Raji (cell line): ENCODE results near the gene PI4KA.

Source experiments
- POLR2A ChIP-seq: IDR thresholded peaks from 2 replicates; pipeline ENCODE4 v1.6.1; 2011; ENCODE audit warnings: low read depth, low read length, control low read depth; ENCODE audit not compliant: insufficient read depth

PI4KA gene

DNA sequence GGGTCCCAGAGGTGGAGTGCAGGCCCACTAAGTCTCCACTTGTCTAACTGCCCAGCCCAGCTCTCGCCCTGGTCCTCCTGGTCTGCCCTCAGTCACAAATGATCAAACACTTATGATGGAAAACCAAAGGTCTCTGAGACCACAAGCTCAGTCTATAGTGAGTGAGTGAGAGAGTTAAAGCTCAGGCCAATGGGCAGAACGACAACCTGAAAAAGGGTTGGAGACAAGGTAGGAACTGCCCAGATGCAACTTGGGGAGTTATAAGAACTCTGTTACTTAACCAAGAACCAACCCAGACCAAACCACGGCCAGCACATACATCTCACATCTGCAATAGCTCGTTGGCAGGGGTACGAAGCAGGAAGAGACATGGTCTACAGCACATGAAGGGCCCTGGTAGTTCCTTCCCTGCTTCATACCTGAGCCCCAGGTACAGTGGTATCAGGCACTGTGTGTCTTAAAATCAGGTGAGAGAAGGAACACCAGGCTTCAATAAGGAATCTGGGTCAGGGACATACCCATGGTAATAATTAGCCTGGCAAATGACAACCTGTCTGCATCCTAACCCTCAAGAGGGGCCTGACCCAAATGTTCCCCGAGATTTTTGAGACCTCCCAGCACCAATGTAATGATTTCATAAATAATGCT is 48.9 kb downstream of the PI4KA start:
- TF ChIP-seq POLR2A: no peak

DNA sequence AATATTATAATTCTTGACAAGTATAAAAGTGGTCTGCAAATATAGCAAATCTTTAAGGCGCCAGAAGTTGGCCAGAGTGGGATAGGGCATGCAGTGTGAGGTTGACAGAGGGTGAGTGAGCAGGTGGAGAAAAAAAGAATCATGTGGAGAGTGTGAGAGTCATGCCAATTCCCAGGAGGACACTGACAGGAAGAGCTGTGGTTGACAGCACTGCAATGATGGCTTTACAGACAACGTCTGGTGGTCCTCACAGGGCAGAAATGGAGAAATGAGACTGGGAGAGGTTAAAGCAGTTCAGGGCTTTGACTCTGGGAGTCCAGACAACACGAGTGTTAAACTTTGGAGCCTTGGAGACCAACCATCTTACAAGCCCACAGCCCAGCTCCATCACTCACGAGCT is 49.8 kb downstream of the PI4KA start:
- TF ChIP-seq POLR2A: no peak

DNA sequence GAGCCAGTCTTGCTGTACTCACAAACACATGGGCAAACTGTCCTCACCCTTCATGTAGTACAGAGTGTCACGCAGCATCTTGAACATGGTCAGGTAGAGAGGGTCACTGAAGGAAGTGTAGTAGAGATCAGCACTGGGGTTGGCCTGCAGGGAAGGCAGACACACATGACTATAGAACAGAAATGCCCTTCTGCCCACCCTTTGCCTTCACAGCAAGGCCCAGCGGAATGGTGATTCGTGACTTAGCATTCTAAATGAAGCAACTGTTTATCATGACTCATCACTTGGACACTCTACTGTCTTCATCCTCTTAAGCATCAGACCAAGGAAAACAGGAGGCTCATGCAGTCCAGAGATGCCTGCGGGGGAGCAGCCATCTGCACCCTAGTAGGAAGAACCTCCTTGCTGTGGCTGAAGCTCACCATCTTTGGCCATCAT is 51.3 kb downstream of the PI4KA start:
- no peak for TF ChIP-seq POLR2A

DNA sequence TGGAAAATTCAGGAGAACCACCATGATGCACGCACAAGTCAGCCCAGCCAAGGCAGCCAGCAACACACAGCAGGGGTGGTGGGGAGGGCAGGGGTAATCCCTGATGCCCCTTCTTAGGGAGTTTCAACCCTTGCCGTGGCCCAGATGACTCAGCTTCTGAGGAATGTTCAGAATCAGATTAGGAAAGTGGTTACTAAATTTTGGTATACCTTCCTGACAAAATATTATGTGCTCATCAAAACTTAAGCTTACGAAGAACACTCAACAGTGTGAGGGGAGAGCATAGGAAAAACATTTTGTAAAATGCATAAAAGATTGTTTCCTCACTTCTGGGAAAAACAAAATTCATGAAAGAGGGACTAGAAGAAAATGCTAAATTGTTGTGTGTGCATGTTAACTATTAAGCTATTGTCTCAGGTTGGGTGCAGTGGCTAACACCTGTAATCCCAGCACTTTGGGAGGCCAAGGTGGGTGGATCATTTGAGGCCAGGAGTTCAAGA is 52.6 kb downstream of the PI4KA start:
- no peak for TF ChIP-seq POLR2A

DNA sequence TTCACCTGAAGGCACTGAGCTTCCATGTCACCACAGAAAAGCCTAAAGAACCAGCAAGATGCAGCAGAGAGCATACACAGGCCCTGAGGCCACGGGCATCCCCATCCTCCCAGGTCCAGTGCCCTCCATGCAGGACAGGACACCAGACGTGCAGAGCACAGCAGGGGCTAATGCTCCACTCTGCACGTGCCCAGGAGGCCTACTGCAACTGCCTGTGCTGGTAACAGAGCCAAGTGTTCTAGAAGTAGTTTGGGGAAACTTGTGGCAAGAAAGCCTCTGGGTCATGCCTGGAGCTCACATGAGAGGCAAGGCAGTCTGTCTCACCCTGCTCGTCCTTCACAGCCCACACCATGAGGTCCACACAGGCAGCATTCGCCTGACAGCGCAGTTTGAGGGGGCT is 54.0 kb downstream of the PI4KA start:
- TF ChIP-seq POLR2A: no peak

DNA sequence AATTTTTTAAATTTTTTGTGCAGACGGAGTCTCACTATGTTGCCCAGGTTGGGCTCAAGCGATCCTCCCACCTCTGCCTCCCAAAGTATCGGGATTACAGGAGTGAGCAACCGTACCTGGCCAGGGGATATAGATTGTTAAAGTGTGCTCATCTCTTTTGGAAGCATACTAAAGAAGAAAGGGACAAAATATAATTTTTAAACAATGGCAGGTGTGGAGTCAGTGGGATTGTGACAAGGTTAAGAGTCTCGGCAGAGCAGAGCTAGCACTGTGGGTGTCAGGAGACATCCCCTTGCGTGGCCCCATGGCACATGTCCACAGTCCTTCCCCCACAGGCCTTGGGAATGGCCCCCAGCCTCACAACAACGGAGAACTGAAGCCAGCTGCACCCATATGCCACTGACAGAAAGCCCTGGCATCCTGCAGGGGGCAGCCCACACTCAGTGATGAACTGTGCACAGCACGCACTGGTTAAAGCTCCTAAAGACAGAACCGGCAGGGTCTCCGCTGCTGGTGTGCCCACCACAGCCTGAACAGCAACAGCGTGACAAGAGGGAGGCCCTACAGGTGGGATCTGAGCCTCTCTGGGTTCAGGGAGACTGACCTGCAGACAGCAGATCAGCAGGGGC is 54.8 kb downstream of the PI4KA start:
- TF ChIP-seq POLR2A: no peak

DNA sequence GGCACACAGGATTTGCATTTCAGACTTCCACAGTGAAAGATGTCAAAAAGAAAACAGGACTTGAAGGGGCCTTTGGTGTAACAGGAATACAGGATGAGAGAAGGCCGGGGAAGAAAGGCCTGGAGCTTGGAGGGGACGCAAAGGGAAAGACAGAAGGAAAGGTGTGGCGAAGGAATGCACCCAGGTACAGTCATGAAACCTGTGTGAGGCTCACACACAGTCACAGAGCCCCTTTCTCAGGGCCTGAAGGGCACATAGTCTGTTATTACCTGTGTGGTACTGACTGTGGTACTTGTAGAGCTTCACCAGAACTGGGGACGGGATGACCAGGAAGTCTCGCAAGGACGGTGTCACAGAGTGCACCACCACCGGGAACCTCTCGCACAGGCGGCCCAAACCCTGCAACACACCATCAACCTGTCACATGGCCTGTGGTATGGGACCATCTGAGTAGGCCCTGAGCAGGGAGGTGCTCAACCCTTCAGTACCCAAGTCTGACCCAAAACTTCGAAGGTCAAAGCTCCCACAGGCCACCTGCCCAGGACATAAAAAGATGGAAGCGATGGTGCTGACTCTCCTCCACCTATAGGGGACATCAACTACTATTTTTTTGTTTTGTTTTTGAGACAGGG is 55.6 kb downstream of the PI4KA start:
- TF ChIP-seq POLR2A: no peak

DNA sequence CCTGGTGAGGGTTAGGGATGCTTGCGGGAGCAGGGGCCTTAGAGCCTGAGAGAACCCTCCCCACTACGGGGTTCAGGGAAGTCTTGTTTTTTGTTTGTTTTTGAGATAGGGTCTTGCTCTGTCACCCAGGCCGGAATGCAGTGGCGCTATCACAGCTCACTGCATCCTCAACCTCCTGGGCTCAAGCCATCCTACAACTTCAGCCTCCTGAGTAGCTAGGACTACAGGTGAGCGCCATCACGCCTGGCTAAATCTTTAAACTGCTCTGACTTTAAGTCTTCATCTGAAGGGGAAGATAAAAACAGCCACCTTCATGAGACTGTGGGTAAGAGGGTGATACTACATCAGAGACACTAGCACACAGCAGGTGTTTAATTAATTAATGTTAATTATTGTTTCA is 56.2 kb downstream of the PI4KA start:
- no peak for TF ChIP-seq POLR2A

DNA sequence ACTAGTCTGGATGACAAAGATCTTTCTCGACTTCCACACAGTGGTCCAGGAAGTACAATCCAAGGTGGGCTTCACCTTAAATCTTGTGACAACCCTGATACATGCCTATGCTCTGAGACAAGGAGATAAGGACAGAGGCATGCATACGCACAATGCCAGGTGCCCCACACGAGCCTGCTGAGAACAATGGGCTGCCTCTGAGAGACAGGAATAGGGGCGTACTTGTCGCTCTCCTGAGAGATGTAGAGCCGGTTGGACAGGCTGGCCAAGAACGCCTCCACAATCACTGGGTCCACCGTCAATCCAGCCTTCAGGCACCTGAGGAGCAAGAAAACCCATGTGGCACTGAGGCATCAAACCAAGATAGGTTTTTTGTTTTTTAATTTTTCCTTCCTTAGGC is 59.2 kb downstream of the PI4KA start:
- TF ChIP-seq POLR2A: no peak

DNA sequence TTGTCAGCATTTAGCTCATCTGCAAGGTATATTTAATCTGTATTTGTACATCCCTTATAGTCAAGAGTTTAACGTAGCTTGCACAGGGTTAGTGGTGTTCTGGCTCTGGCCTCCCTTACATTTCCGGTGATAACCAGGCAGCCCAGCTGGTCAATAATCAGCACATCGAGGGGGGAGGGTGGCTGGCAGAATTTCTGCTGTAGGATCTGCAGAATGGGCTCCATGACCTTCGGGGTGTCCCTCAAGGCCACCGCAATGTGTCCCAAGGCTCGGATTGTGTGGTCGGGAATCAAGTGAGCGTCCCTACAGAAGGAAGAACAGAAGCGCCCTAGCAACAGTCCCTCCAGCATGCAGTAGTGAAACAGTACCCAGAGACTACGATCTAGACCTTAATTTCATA is 59.6 kb downstream of the PI4KA start:
- no peak for TF ChIP-seq POLR2A

DNA sequence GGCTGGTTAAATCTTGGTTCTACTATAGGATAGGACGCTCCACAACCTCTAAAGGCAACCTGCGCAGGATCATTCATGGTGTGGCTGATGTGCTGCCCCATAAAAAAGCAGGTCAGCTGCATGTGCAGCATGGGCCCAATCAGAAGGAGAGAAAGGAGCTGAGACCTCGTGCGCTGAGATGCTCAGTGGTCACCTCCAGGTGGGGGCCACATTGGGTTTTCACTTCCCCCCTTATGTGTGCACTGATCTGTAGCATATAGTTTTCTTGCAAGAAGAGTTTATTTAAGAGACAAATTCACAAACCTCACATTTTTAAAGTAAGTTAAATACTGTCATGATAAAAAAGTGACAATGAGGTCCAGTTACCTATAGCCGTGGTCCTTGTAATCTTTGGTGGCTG is 60.4 kb downstream of the PI4KA start:
- TF ChIP-seq POLR2A: no peak

DNA sequence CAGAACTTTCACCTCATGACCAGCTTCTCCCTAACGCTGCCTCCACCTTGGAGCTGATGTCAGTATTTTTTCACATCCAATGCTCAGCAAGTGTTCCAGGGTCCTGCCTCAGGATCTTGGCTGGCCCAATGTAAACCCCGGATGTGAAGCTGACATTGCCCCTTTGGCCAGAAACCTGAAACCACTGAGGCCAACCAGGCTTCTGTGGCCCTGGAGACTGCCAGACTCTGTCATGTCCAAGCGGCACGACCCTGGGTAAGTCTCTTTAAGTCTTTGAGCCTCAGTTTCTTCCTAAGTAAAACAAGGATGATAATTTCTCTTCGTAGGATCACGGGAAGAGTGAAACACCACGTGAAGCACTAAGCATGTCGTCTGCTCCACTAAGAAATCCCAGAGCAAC is 61.9 kb downstream of the PI4KA start:
- no peak for TF ChIP-seq POLR2A

DNA sequence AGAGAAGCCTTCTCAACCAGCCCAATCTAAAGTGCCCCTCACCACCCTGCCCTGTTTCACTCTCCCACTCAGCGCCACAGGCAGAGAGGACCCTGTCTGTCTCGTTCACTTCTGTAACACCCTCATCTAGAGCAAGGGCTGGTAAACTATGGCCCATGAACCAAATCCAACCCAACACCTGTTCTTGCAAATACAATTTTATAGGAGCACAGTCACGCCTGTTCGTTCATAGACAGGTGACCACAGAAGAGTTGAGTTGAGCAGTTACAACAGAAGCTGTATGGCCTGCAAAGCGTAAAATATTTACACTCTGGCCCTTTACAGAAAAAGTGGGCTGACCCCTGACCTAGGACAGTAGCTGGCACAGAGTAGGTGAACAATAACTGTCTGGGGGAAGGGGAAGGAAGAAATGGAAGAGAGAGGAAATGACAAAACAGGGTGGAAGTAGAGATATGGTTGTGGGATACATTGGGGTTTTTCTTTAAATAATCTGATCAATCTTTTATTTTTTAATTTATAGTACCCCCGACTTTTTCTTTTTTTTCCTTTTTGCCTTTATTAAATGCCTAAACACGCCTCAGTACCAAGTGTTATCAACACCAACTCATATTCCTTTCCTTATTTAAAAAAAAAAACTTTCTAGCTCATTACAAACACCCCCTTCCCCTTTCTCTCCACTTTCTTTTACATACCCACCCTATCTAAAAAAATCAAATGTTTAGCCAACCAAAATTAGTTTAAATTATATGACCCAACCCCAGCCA is 63.8 kb downstream of the PI4KA start:
- TF ChIP-seq POLR2A: no peak

DNA sequence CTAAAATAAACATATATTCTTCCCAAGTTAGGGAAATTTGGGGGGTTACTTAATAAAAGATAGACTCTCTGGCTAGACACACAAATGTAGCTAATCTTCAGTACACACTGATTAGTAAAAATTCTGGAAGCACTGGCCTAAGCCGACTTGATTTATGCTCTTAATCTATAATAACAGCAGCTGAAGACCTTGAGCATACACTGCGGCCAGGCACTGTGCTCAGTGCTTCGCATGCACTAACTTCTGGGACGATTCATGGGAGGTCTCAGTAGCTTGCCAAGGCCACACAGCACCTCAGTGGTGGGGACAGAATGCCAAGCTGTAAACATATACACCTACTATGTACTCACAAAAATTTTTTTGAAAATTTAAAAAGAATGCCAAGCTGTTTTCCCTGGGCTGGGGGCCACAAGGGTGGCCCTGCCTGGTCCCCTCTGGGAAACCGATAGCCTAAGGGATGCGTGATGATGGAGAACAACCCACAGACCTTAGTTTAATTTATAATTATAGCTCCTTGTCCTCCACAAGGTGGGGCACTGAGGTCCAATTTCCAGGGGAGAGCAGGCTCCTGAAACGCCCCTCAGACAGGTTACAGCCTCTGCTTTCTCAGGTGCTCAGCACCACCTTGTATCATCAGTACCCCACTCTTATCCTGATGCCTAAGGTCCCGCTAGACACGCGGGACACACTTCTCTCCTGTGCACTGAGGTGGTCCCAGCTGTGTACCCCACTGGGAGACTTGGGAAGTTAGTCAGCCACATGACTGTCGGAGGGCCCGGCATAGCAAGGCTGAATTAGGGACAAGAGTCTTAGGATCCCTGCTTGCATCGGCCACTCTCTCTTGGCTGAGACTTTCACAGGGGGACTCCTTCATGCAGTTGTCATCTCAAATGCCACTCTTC is 64.6 kb downstream of the PI4KA start:
- TF ChIP-seq POLR2A: no peak
